Measurements from ENCODE around the gene VAV1. TPM values are rescaled to one million over a fixed set of nuclear protein-coding genes. Genes with fewer than 3 reads are reported as not detected.

Gene VAV1
- total and polyA plus RNA-seq, 4 donors = 0.60 to 13.3 (median 4.1) TPM

GRCh38 chr19:6765738-6766356, 6.7 kb upstream of the VAV1 start:
- no peaks in the 10 kb centered on the region for H3K27me3 ChIP-seq (ENCODE audit: control insufficient read depth in 4 of 4, insufficient read depth in 4 of 4, low read length in 3 of 4)
- H3K36me3 ChIP-seq (ENCODE audit: control insufficient read depth in 4 of 4, insufficient read depth in 3 of 4, low read depth in 1 of 4, low read length in 3 of 4) = no peaks in the 10 kb centered on the region
- WGBS = 24% methylated on average over 8 of the region's 8 CpGs
- H3K4me1 ChIP-seq (ENCODE audit: control insufficient read depth in 4 of 4, insufficient read depth in 4 of 4, low read length in 3 of 4) = peaks cover 12 to 26% (median 19%) of the 10 kb centered on the region in 4 donors
- DNase-seq (ENCODE audit: low spot score) = no peak
- H3K9ac ChIP-seq (ENCODE audit: low read depth in 1 of 2, low read length in 2 of 2) = no peak overlapping the region
- H3K27ac ChIP-seq (ENCODE audit: low read depth in 1 of 2, low read length in 2 of 2) = peak overlapping the region; percentile 8 to 25
- H3K9me3 ChIP-seq (ENCODE audit: control insufficient read depth in 4 of 4, low read length in 3 of 4) = no peaks in the 10 kb centered on the region
- no peak overlapping the region for H3K4me3 ChIP-seq (ENCODE audit: low read depth in 1 of 3, low read length in 3 of 3)
- TF ChIP-seq NR2F2 (IDR thresholded peaks at IDR 0.05) (no peak), RXRA (IDR thresholded peaks at IDR 0.05) (peak in 1 of 2 donors; percentile 4)

GRCh38 chr19:6766357-6767080, 6.0 kb upstream of the VAV1 start:
- no peak for DNase-seq (ENCODE audit: low spot score)
- TF ChIP-seq HNF4A (conservative IDR thresholded peaks at IDR 0.05) = peak in 1 of 2 donors; percentile 9
- no peak for TF ChIP-seq SP1 (IDR thresholded peaks at IDR 0.05)
- H3K9me3 ChIP-seq (ENCODE audit: control insufficient read depth in 4 of 4, low read length in 3 of 4) = no peaks in the 10 kb centered on the region
- H3K4me1 ChIP-seq (ENCODE audit: control insufficient read depth in 4 of 4, insufficient read depth in 4 of 4, low read length in 3 of 4) = peaks cover 12 to 26% (median 19%) of the 10 kb centered on the region in 4 donors
- H3K4me3 ChIP-seq (ENCODE audit: low read depth in 1 of 3, low read length in 3 of 3) = peak overlapping the region in 2 of 3 donors; percentile 13 to 36
- 26% methylated on average over 16 of the region's 16 CpGs for WGBS
- H3K27me3 ChIP-seq (ENCODE audit: control insufficient read depth in 4 of 4, insufficient read depth in 4 of 4, low read length in 3 of 4) = no peaks in the 10 kb centered on the region
- peak overlapping the region in 1 of 2 donors; percentile 25 for H3K9ac ChIP-seq (ENCODE audit: low read depth in 1 of 2, low read length in 2 of 2)
- no peaks in the 10 kb centered on the region for H3K36me3 ChIP-seq (ENCODE audit: control insufficient read depth in 4 of 4, insufficient read depth in 3 of 4, low read depth in 1 of 4, low read length in 3 of 4)
- H3K27ac ChIP-seq (ENCODE audit: low read depth in 1 of 2, low read length in 2 of 2) = peak overlapping the region; percentile 8 to 25

GRCh38 chr19:6767081-6767356, 5.5 kb upstream of the VAV1 start:
- no peak for DNase-seq (ENCODE audit: low spot score)
- WGBS = 2% methylated on average over 15 of the region's 15 CpGs
- no peaks in the 10 kb centered on the region for H3K9me3 ChIP-seq (ENCODE audit: control insufficient read depth in 4 of 4, low read length in 3 of 4)
- peak overlapping the region in 2 of 3 donors; percentile 13 to 36 for H3K4me3 ChIP-seq (ENCODE audit: low read depth in 1 of 3, low read length in 3 of 3)
- H3K27me3 ChIP-seq (ENCODE audit: control insufficient read depth in 4 of 4, insufficient read depth in 4 of 4, low read length in 3 of 4) = no peaks in the 10 kb centered on the region
- H3K9ac ChIP-seq (ENCODE audit: low read depth in 1 of 2, low read length in 2 of 2) = peak overlapping the region in 1 of 2 donors; percentile 25
- H3K27ac ChIP-seq (ENCODE audit: low read depth in 1 of 2, low read length in 2 of 2) = no peak overlapping the region
- H3K36me3 ChIP-seq (ENCODE audit: control insufficient read depth in 4 of 4, insufficient read depth in 3 of 4, low read depth in 1 of 4, low read length in 3 of 4) = no peaks in the 10 kb centered on the region
- H3K4me1 ChIP-seq (ENCODE audit: control insufficient read depth in 4 of 4, insufficient read depth in 4 of 4, low read length in 3 of 4) = peaks cover 12 to 26% (median 19%) of the 10 kb centered on the region in 4 donors
- no peak for TF ChIP-seq YY1 (IDR thresholded peaks at IDR 0.05)
- TF ChIP-seq HNF4A (conservative IDR thresholded peaks at IDR 0.05) = peak in 1 of 2 donors; percentile 31

- peaks cover 12 to 26% (median 19%) of the 10 kb centered on the region in 4 donors for H3K4me1 ChIP-seq (ENCODE audit: control insufficient read depth in 4 of 4, insufficient read depth in 4 of 4, low read length in 3 of 4)
- no peaks in the 10 kb centered on the region for H3K27me3 ChIP-seq (ENCODE audit: control insufficient read depth in 4 of 4, insufficient read depth in 4 of 4, low read length in 3 of 4)
- H3K27ac ChIP-seq (ENCODE audit: low read depth in 1 of 2, low read length in 2 of 2) = peak within 1 kb of the TSS; percentile 34 to 57
- TF ChIP-seq MAX (IDR thresholded peaks at IDR 0.05) = no peak
- TF ChIP-seq SP1 (IDR thresholded peaks at IDR 0.05) = peak; percentile 39
- DNase-seq (ENCODE audit: low spot score) = peak; percentile 67
- WGBS = 4% methylated on average over 47 of the region's 47 CpGs
- H3K9ac ChIP-seq (ENCODE audit: low read depth in 1 of 2, low read length in 2 of 2) = peak within 1 kb of the TSS in 1 of 2 donors; percentile 25
- no peaks in the 10 kb centered on the region for H3K9me3 ChIP-seq (ENCODE audit: control insufficient read depth in 4 of 4, low read length in 3 of 4)
- peak within 1 kb of the TSS in 2 of 3 donors; percentile 13 to 36 for H3K4me3 ChIP-seq (ENCODE audit: low read depth in 1 of 3, low read length in 3 of 3)
- no peaks in the 10 kb centered on the region for H3K36me3 ChIP-seq (ENCODE audit: control insufficient read depth in 4 of 4, insufficient read depth in 3 of 4, low read depth in 1 of 4, low read length in 3 of 4)
Observed at GRCh38 chr19:6767357-6768235, 4.9 kb upstream of the VAV1 start, which contains the start of gene SH2D3A. SH2D3A (minus strand) TSS chr19:6767435; CDS start chr19:6763748, 3,687 bp downstream.
